ENCODE data around the gene PPP2R5B. TPM values are rescaled to one million over a fixed set of nuclear protein-coding genes. Genes with fewer than 3 reads are reported as not detected.

The PPP2R5B gene
- total RNA-seq, 1 experiment from 2014 or later = 14.0 TPM

DNA sequence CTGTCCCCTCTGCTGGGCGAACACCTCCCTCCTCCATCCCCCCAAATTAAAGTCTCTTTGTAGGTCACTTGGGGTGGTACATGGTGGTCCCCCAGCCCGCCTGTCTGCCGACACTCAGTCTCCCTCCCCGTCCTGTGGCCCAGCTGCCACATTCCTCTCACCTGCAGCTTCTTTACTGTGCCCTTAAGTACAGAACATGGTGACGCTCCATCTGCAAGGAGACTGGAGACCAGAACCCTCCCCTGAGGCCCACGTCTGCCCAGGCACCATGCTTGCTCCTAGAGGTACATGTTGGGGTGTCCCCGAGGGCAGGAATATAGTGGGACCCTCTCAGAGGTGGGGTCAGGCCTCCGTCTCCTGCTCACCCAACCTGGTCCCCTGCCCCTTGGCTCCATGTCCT, 40.5 kb upstream of the PPP2R5B start:
- DNase-seq (ENCODE audit: low read depth, low spot score) = no peak
- intact Hi-C loops (cut with micrococcal nuclease; ENCODE audit: unreplicated experiment) = no loop called here
- ATAC-seq = no peak
- no peaks in the 10 kb centered on the region for H3K36me3 ChIP-seq (ENCODE audit: control insufficient read depth, insufficient read depth, low read length)
- H3K27me3 ChIP-seq (ENCODE audit: control insufficient read depth, insufficient read depth, low read length) = no peaks in the 10 kb centered on the region
- TF ChIP-seq SIN3A (IDR thresholded peaks at IDR 0.05; ENCODE audit: borderline replicate concordance, insufficient read depth, low read depth, low read length) (no peak), REST (IDR thresholded peaks at IDR 0.05; ENCODE audit: insufficient read depth in 1 of 2, low read depth in 2 of 2, low read length in 1 of 2) (no peak), TCF7L2 (IDR thresholded peaks at IDR 0.05; ENCODE audit: low read depth, low read length) (no peak), CTCF (IDR thresholded peaks at IDR 0.05) (no peak), POLR2AphosphoS5 (IDR thresholded peaks at IDR 0.05; ENCODE audit: low read depth, low read length) (no peak)
- CTCF ChIA-PET = no interaction called here
- H3K27ac ChIP-seq (ENCODE audit: low read length) = no peak overlapping the region
- no peak overlapping the region for H3K4me3 ChIP-seq (ENCODE audit: low read depth in 2 of 2, low read length in 2 of 2)
- POLR2A ChIA-PET = no interaction called here
- no peaks in the 10 kb centered on the region for H3K9me3 ChIP-seq (ENCODE audit: control insufficient read depth, insufficient read depth, low read depth, low read length)
- peaks cover 33% of the 10 kb centered on the region for H3K4me1 ChIP-seq (ENCODE audit: control insufficient read depth, insufficient read depth, low read length)
- BruUV-seq (replicated peaks) = no TSS peak
- in situ Hi-C loops (cut with HindIII; ENCODE audit: low pct_unique_long_range_greater_than_20kb, low sequenced_read_pairs) = no loop called here

- no peak overlapping the region for H3K27ac ChIP-seq (ENCODE audit: low read length)
- BruUV-seq (replicated peaks) = no TSS peak
- peaks cover 19% of the 10 kb centered on the region for H3K4me1 ChIP-seq (ENCODE audit: control insufficient read depth, insufficient read depth, low read length)
- no peak overlapping the region for H3K4me3 ChIP-seq (ENCODE audit: low read depth in 2 of 2, low read length in 2 of 2)
- TF ChIP-seq REST (IDR thresholded peaks at IDR 0.05; ENCODE audit: insufficient read depth in 1 of 2, low read depth in 2 of 2, low read length in 1 of 2) = no peak
- TF ChIP-seq CTCF (IDR thresholded peaks at IDR 0.05) = no peak
- TF ChIP-seq SIN3A (IDR thresholded peaks at IDR 0.05; ENCODE audit: borderline replicate concordance, insufficient read depth, low read depth, low read length) = no peak
- no peak for TF ChIP-seq POLR2AphosphoS5 (IDR thresholded peaks at IDR 0.05; ENCODE audit: low read depth, low read length)
- TF ChIP-seq TCF7L2 (IDR thresholded peaks at IDR 0.05; ENCODE audit: low read depth, low read length) = no peak
- no peaks in the 10 kb centered on the region for H3K27me3 ChIP-seq (ENCODE audit: control insufficient read depth, insufficient read depth, low read length)
- CTCF ChIA-PET = no interaction called here
- no peak for ATAC-seq
- DNase-seq (ENCODE audit: low read depth, low spot score) = no peak
- POLR2A ChIA-PET = no interaction called here
- no peaks in the 10 kb centered on the region for H3K36me3 ChIP-seq (ENCODE audit: control insufficient read depth, insufficient read depth, low read length)
- intact Hi-C loops (cut with micrococcal nuclease; ENCODE audit: unreplicated experiment) (no loop called here), in situ Hi-C loops (cut with HindIII; ENCODE audit: low pct_unique_long_range_greater_than_20kb, low sequenced_read_pairs) (no loop called here)
- H3K9me3 ChIP-seq (ENCODE audit: control insufficient read depth, insufficient read depth, low read depth, low read length) = no peaks in the 10 kb centered on the region
These were observed 38.9 kb upstream of the PPP2R5B start for GRCh38 chr11:64885367-64886286.

Measured in Panc1 (cell line).